Stomach (tissue), 4 donors: ENCODE data around the gene FFAR4.

Experiments
- CTCF ChIP-seq, 7 experiments: fragments of 450-650 bp in 4 of 7; fragments of 200-600 bp in 3 of 7; sonication (generic) in 3 of 7; IDR thresholded peaks; one replicate each; pipeline ENCODE4 v1.5.1; 2016 to 2019; ENCODE audit warnings: antibody characterized with exemption in 7 of 7, control low read depth in 2 of 7, mild to moderate bottlenecking in 1 of 7
- EP300 ChIP-seq: sonication (generic); formaldehyde crosslinking; IDR thresholded peaks from one replicate; pipeline ENCODE4 v1.6.1; 2017; ENCODE audit warnings: antibody characterized with exemption
- POLR2A ChIP-seq, 4 donors: fragments of 450-650 bp; IDR thresholded peaks; one replicate each; pipeline ENCODE4 v1.6.1; 2016; ENCODE audit warnings: antibody characterized with exemption in 4 of 4, control low read depth in 2 of 4, mild to moderate bottlenecking in 1 of 4, moderate library complexity in 1 of 4

GRCh38 chr10:93622942-93623341 is 56.5 kb downstream of the FFAR4 start:
- no peak for TF ChIP-seq CTCF (IDR thresholded peaks at IDR 0.05)
- no peak for TF ChIP-seq POLR2A (IDR thresholded peaks at IDR 0.05)
- TF ChIP-seq EP300: no peak
